H9 (cell line): Measurements from ENCODE around the gene IMPDH2. TPM values are rescaled to one million over a fixed set of nuclear protein-coding genes. Genes with fewer than 3 reads are reported as not detected.
A peak's percentile ranks its signal among the peaks of the same experiment; 100 is the strongest.

Source experiments
- DNase-seq: peaks from one replicate; pipeline ENCODE4 v3.0.0-alpha.2; 2017
- H2AFZ ChIP-seq: one replicate; pipeline ENCODE4 v1.6.1; 2013; ENCODE audit warnings: mild to moderate bottlenecking, low read length, control low read depth, moderate library complexity
- H2AK5ac ChIP-seq: 2 replicates; pipeline ENCODE4 v1.6.1; 2013; ENCODE audit warnings: low read length, control low read depth, mixed read lengths; ENCODE audit not compliant: insufficient read length
- H2BK120ac ChIP-seq: one replicate; pipeline ENCODE4 v1.6.1; 2013; ENCODE audit warnings: low read depth, mild to moderate bottlenecking, low read length, control low read depth, inconsistent platforms; ENCODE audit not compliant: poor library complexity, severe bottlenecking
- H2BK12ac ChIP-seq: 2 replicates; pipeline ENCODE4 v1.6.1; 2013; ENCODE audit warnings: low read length, control low read depth, mixed read lengths, low read depth; ENCODE audit not compliant: insufficient read length
- H2BK15ac ChIP-seq: 2 replicates; pipeline ENCODE4 v1.6.1; 2013; ENCODE audit warnings: low read depth, low read length, control low read depth
- H2BK20ac ChIP-seq: one replicate; pipeline ENCODE4 v1.6.1; 2013; ENCODE audit warnings: low read depth, mild to moderate bottlenecking, low read length, control low read depth, inconsistent platforms; ENCODE audit not compliant: poor library complexity, severe bottlenecking
- H2BK5ac ChIP-seq: 2 replicates; pipeline ENCODE4 v1.6.1; 2013; ENCODE audit warnings: low read length, control low read depth, mixed read lengths; ENCODE audit not compliant: insufficient read length
- H3K14ac ChIP-seq: 2 replicates; pipeline ENCODE4 v1.6.1; 2013; ENCODE audit warnings: low read length, control low read depth; ENCODE audit not compliant: insufficient read depth
- H3K18ac ChIP-seq: 2 replicates; pipeline ENCODE4 v1.6.1; 2013; ENCODE audit warnings: low read depth, mild to moderate bottlenecking, mixed read lengths, low read length, control low read depth; ENCODE audit not compliant: insufficient read length
- H3K23ac ChIP-seq: 2 replicates; pipeline ENCODE4 v1.6.1; 2013; ENCODE audit warnings: low read length, control low read depth, mixed read lengths, low read depth; ENCODE audit not compliant: insufficient read length
- H3K23me2 ChIP-seq: 2 replicates; pipeline ENCODE4 v1.6.1; 2013; ENCODE audit warnings: low read depth, mild to moderate bottlenecking, mixed read lengths, low read length, control low read depth; ENCODE audit not compliant: insufficient read length, poor library complexity, severe bottlenecking
- H3K27ac ChIP-seq: 2 replicates; pipeline ENCODE4 v1.5.1; 2013; ENCODE audit warnings: low read length, control low read depth, mixed read lengths, low read depth; ENCODE audit not compliant: insufficient read length
- H3K27me3 ChIP-seq: 2 replicates; pipeline ENCODE4 v1.6.1; 2013; ENCODE audit warnings: low read length, control low read depth, inconsistent platforms; ENCODE audit not compliant: insufficient read depth
- H3K4ac ChIP-seq: 2 replicates; pipeline ENCODE4 v1.6.1; 2013; ENCODE audit warnings: low read depth, mild to moderate bottlenecking, control low read depth, inconsistent platforms, low read length, moderate library complexity
- H3K4me1 ChIP-seq: 2 replicates; pipeline ENCODE4 v1.6.1; 2013; ENCODE audit warnings: low read length, control low read depth, inconsistent platforms; ENCODE audit not compliant: insufficient read depth
- H3K4me2 ChIP-seq: 2 replicates; pipeline ENCODE4 v1.6.1; 2013; ENCODE audit warnings: low read length, control low read depth, mixed read lengths; ENCODE audit not compliant: insufficient read length, insufficient read depth
- H3K56ac ChIP-seq: 2 replicates; pipeline ENCODE4 v1.6.1; 2013; ENCODE audit warnings: low read depth, mild to moderate bottlenecking, mixed read lengths, low read length, control low read depth; ENCODE audit not compliant: insufficient read length
- H3K79me1 ChIP-seq: 2 replicates; pipeline ENCODE4 v1.6.1; 2013; ENCODE audit warnings: low read depth, mild to moderate bottlenecking, moderate library complexity, low read length, control low read depth, inconsistent platforms; ENCODE audit not compliant: insufficient read depth, poor library complexity, severe bottlenecking
- H3K79me2 ChIP-seq: 2 replicates; pipeline ENCODE4 v1.6.1; 2013; ENCODE audit warnings: low read length, control low read depth, inconsistent platforms; ENCODE audit not compliant: insufficient read depth
- H3K9ac ChIP-seq: 2 replicates; pipeline ENCODE4 v1.6.1; 2013; ENCODE audit warnings: low read length, control low read depth, mixed read lengths; ENCODE audit not compliant: insufficient read length; ENCODE audit errors: extremely low read depth
- H3K9me3 ChIP-seq: one replicate; pipeline ENCODE4 v1.6.1; 2013; ENCODE audit warnings: low read depth, low read length, inconsistent platforms; ENCODE audit not compliant: control insufficient read depth
- H3T11ph ChIP-seq: one replicate; pipeline ENCODE4 v1.6.1; 2013; ENCODE audit warnings: mild to moderate bottlenecking, low read length, control low read depth, inconsistent platforms
- H4K20me1 ChIP-seq: one replicate; pipeline ENCODE4 v1.6.1; 2013; ENCODE audit not compliant: control insufficient read depth, insufficient read length, insufficient read depth
- H4K5ac ChIP-seq: 2 replicates; pipeline ENCODE4 v1.6.1; 2013; ENCODE audit warnings: low read depth, mild to moderate bottlenecking, mixed read lengths, low read length, control low read depth; ENCODE audit not compliant: insufficient read length
- H4K8ac ChIP-seq: replicated peaks from 2 replicates; pipeline ENCODE4 v1.6.1; 2013; ENCODE audit warnings: low read length, control low read depth, mixed read lengths, low read depth; ENCODE audit not compliant: insufficient read length
- H4K91ac ChIP-seq: 2 replicates; pipeline ENCODE4 v1.6.1; 2013; ENCODE audit warnings: low read depth, mild to moderate bottlenecking, moderate library complexity, mixed read lengths, low read length, control low read depth; ENCODE audit not compliant: insufficient read length
- H3K27ac Mint-ChIP-seq, 3 experiments: 2 replicates in 2 of 3; 3 replicates in 1 of 3; pipeline ENCODE4 v1.8.0; 2020 to 2021; ENCODE audit warnings: mixed read lengths in 3 of 3, mild to moderate bottlenecking in 1 of 3, moderate library complexity in 1 of 3
- H3K27me3 Mint-ChIP-seq: 2 replicates; pipeline ENCODE4 v1.8.0; 2021; ENCODE audit warnings: low read depth, mild to moderate bottlenecking, moderate library complexity, mixed read lengths
- H3K36me3 Mint-ChIP-seq, 3 experiments: 2 replicates in 2 of 3; 3 replicates in 1 of 3; pipeline ENCODE4 v1.8.0; 2020 to 2021; ENCODE audit warnings: low read depth in 3 of 3, mixed read lengths in 3 of 3; ENCODE audit not compliant: insufficient read depth in 1 of 3
- H3K4me1 Mint-ChIP-seq, 2 experiments: 2 replicates each; pipeline ENCODE4 v1.8.0; 2020; ENCODE audit warnings: mixed read lengths in 2 of 2
- H3K4me3 Mint-ChIP-seq, 2 experiments: 2 replicates in 1 of 2; 3 replicates in 1 of 2; pipeline ENCODE4 v1.8.0; 2020 to 2021; ENCODE audit warnings: mild to moderate bottlenecking in 2 of 2, mixed read lengths in 2 of 2, moderate library complexity in 1 of 2
- H3K9me3 Mint-ChIP-seq, 2 experiments: 2 replicates in 1 of 2; 3 replicates in 1 of 2; pipeline ENCODE4 v1.8.0; 2020; ENCODE audit warnings: mild to moderate bottlenecking in 2 of 2, mixed read lengths in 2 of 2, moderate library complexity in 1 of 2
- CTCF ChIP-seq: fragments of 200-600 bp; sonication (generic); conservative IDR thresholded peaks from 3 replicates; pipeline ENCODE4 v1.8.0; 2021; ENCODE audit warnings: antibody characterized with exemption, mild to moderate bottlenecking
- WGBS: extraction: QIAGEN DNeasy Blood & Tissue Kit; methylation state at CpG from one replicate; pipeline ENCODE4 v1.1.7; 2013; ENCODE audit warnings: missing lambda C conversion rate, low lambda C conversion rate, mixed read lengths; ENCODE audit not compliant: insufficient read length; ENCODE audit errors: extremely low coverage; 5-methylcytosine and 5-hydroxymethylcytosine counted together
- total RNA-seq: library from RNA; stranded (reverse); gene quantifications from 2 replicates; pipeline ENCODE4 v1.2.1, GENCODE V29; 2021

Gene IMPDH2
- total RNA-seq, 1 experiment from 2014 or later: 408 TPM

- no peak for TF ChIP-seq CTCF
- Histone ChIP-seq H4K8ac (no peak overlapping the region), H2BK5ac (no peak overlapping the region), H3K18ac (no peak overlapping the region), H3K27me3 (no peaks in the 10 kb centered on the region), H2AFZ (no peak overlapping the region), H4K91ac (no peak overlapping the region), H3K14ac (no peak overlapping the region), H4K20me1 (no peaks in the 10 kb centered on the region), H3K4me1 (no peaks in the 10 kb centered on the region; the same call in 1 of the 2 replicates), H3K4me2 (no peak overlapping the region), H3K79me2 (peaks cover 10% of the 10 kb centered on the region; the same call in 1 of the 2 replicates), H3K23me2 (peaks cover 7% of the 10 kb centered on the region), H3T11ph (no peak overlapping the region), H3K79me1 (no peaks in the 10 kb centered on the region), H3K56ac (no peak overlapping the region), H3K9ac (no peak overlapping the region), H2BK12ac (no peak overlapping the region), H2BK120ac (no peak overlapping the region), H3K9me3 (no peaks in the 10 kb centered on the region), H3K27ac (no peak overlapping the region), H4K5ac (no peak overlapping the region), H2AK5ac (no peak overlapping the region), H2BK15ac (no peak overlapping the region), H3K23ac (no peak overlapping the region), H3K4ac (no peak overlapping the region), H2BK20ac (no peak overlapping the region)
- Mint-ChIP-seq H3K4me1 (peaks cover 17% of the 10 kb centered on the region in 2 experiments), H3K36me3 (peaks cover 25 to 74% (median 65%) of the 10 kb centered on the region in 3 experiments), H3K4me3 (no peak overlapping the region; a peak in 1 of 5 replicates), H3K9me3 (no peaks in the 10 kb centered on the region; a peak in 1 of 5 replicates), H3K27ac (peak overlapping the region in 2 of 3 experiments; percentile 39 to 80; a peak in 2 of 7 replicates), H3K27me3 (no peaks in the 10 kb centered on the region)
- DNase-seq: no peak
- no CpG with 5 or more reads among the region's 17 CpGs for WGBS
These were observed 16.7 kb downstream of the IMPDH2 start for GRCh38 chr3:49012441-49013017.
